Keratinocyte (primary cell): ENCODE measurements around the gene B4GALNT3. TPM values are rescaled to one million over a fixed set of nuclear protein-coding genes. Genes with fewer than 3 reads are reported as not detected.
"Not testable (repeated sequence)": the region's sequence is repeated elsewhere in the genome, so short reads cannot be mapped to it uniquely, and the experiment has no call there.

ENCODE experiments used
- DNase-seq: peaks from one replicate; pipeline ENCODE4 v3.0.0-alpha.2; 2011; ENCODE audit warnings: low read depth, missing footprints, low spot score
- FAIRE-seq: peaks from 2 replicates; lab custom pipeline; 2011; peaks lifted over from hg19 to GRCh38; lab: Jason Lieb, UNC
- H2AFZ ChIP-seq: 2 replicates; pipeline ENCODE4 v1.6.0; 2012; ENCODE audit warnings: low read length, control low read depth, inconsistent platforms; ENCODE audit not compliant: control insufficient read depth
- H3K27ac ChIP-seq: 2 replicates; pipeline ENCODE4 v1.5.1; 2011; ENCODE audit warnings: low read length; ENCODE audit not compliant: control insufficient read depth, insufficient read depth
- H3K27me3 ChIP-seq: 3 replicates; pipeline ENCODE4 v1.6.0; 2011; ENCODE audit warnings: low read length; ENCODE audit not compliant: control insufficient read depth, insufficient read depth; ENCODE audit errors: extremely low read depth
- H3K36me3 ChIP-seq, 2 experiments: 2 replicates in 1 of 2; 3 replicates in 1 of 2; pipeline ENCODE4 v1.5.1; 2011; ENCODE audit warnings: low read length in 2 of 2, mild to moderate bottlenecking in 1 of 2; ENCODE audit not compliant: control insufficient read depth in 2 of 2, insufficient read depth in 2 of 2; ENCODE audit errors: extremely low read depth in 1 of 2
- H3K4me1 ChIP-seq: 3 replicates; pipeline ENCODE4 v1.5.1; 2011; ENCODE audit warnings: low read length; ENCODE audit not compliant: control insufficient read depth, insufficient read depth; ENCODE audit errors: extremely low read depth
- H3K4me2 ChIP-seq: 3 replicates; pipeline ENCODE4 v1.6.0; 2011; ENCODE audit warnings: low read depth, low read length; ENCODE audit not compliant: control insufficient read depth, insufficient read depth; ENCODE audit errors: extremely low read depth
- H3K4me3 ChIP-seq, 3 experiments: fragments of 200-600 bp in 1 of 3; sonication (generic) in 1 of 3; 2 replicates in 2 of 3; 3 replicates in 1 of 3; pipeline ENCODE4 v1.5.1; 2011 to 2016; ENCODE audit warnings: low read length in 3 of 3, mild to moderate bottlenecking in 3 of 3, control low read depth in 2 of 3, inconsistent platforms in 1 of 3, low read depth in 1 of 3, mixed read lengths in 1 of 3, mixed run types in 1 of 3, moderate library complexity in 1 of 3; ENCODE audit not compliant: control insufficient read depth in 2 of 3, insufficient read depth in 2 of 3; ENCODE audit errors: extremely low read depth in 1 of 3
- H3K79me2 ChIP-seq: 2 replicates; pipeline ENCODE4 v1.6.0; 2012; ENCODE audit warnings: low read length; ENCODE audit not compliant: control insufficient read depth, insufficient read depth
- H3K9ac ChIP-seq: 3 replicates; pipeline ENCODE4 v1.6.0; 2011; ENCODE audit warnings: low read length; ENCODE audit not compliant: control insufficient read depth, insufficient read depth; ENCODE audit errors: extremely low read depth
- H3K9me1 ChIP-seq: 3 replicates; pipeline ENCODE4 v1.6.0; 2011; ENCODE audit warnings: low read length; ENCODE audit not compliant: control insufficient read depth, insufficient read depth; ENCODE audit errors: extremely low read depth
- H3K9me3 ChIP-seq: 2 replicates; pipeline ENCODE4 v1.5.1; 2012; ENCODE audit warnings: low read depth, low read length; ENCODE audit not compliant: control insufficient read depth
- H4K20me1 ChIP-seq: 3 replicates; pipeline ENCODE4 v1.6.0; 2011; ENCODE audit warnings: low read length; ENCODE audit not compliant: control insufficient read depth, insufficient read depth; ENCODE audit errors: extremely low read depth
- EZH2 ChIP-seq: IDR thresholded peaks from one replicate; pipeline ENCODE4 v1.6.1; 2012; ENCODE audit warnings: inconsistent platforms, mild to moderate bottlenecking, low read length, moderate library complexity
- dilution Hi-C: fragments of 300-500 bp; cut with MboI; formaldehyde crosslinking; loops from one replicate; pipeline ENCODE4 v1.7.0; 2020; ENCODE audit warnings: low sequenced_read_pairs; ENCODE audit not compliant: extremely low pct_ligation_motif_present
- polyA plus RNA-seq, 5 experiments: library from polyadenylated mRNA; depleted of rRNA in 3 of 5; stranded (reverse) in 3 of 5; stranded (forward) in 1 of 5; unstranded in 1 of 5; fragments of >200 nt; gene quantifications; 1 replicate in 1 of 5; 2 replicates in 3 of 5; 3 replicates in 1 of 5; pipeline versions ENCODE4 v1.2.1 to v1.2.3, GENCODE V29; 2011 to 2012; ENCODE audit warnings: missing spikeins in 2 of 5, low read depth in 1 of 5, low replicate concordance in 1 of 5
- TF ChIP-seq, protein P1 (sequence below), 3 experiments: IDR thresholded peaks in 1 of 3; conservative IDR thresholded peaks in 1 of 3; optimal IDR thresholded peaks in 1 of 3; 2 replicates in 2 of 3; 3 replicates in 1 of 3; pipeline versions ENCODE3 to v1.5.1; 2011; ENCODE audit warnings: low read length in 3 of 3, mild to moderate bottlenecking in 3 of 3, moderate library complexity in 2 of 3, control low read depth in 1 of 3, inconsistent platforms in 1 of 3; ENCODE audit not compliant: insufficient read depth in 2 of 3; ENCODE audit errors: extremely low read depth in 1 of 3

Gene B4GALNT3
- polyA plus RNA-seq, 1 donor (not counting 4 experiments of a cell fraction or from before 2014, with no cell fraction given) = 7.5 TPM

DNA sequence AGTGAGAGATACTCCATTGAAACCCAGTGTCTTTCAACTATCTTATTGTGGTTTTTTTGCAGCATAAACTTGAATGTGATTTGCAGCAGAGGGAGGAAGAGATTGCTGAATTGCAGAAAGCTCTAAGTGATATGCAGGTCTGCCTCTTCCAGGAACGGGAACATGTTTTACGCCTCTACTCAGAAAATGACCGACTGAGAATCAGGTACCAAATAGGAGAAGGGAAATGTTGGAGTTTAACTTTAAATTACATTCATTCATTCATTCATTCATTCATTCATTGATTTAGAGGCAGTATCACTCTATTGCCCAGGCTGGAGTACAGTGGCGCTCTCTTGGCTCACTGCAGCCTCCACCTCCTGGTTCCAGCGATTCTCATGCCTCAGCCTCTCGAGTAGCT lies 41.3 kb upstream of the B4GALNT3 start:
- Histone ChIP-seq H2AFZ (no peak overlapping the region), H3K27ac (no peak overlapping the region), H4K20me1 (no peaks in the 10 kb centered on the region), H3K4me2 (no peak overlapping the region), H3K79me2 (no peaks in the 10 kb centered on the region), H3K27me3 (no peaks in the 10 kb centered on the region), H3K4me3 (no peak overlapping the region), H3K36me3 (peaks cover 0 to 7% of the 10 kb centered on the region in 2 experiments), H3K4me1 (no peaks in the 10 kb centered on the region), H3K9me3 (no peaks in the 10 kb centered on the region), H3K9me1 (no peaks in the 10 kb centered on the region), H3K9ac (no peak overlapping the region)
- no peak for FAIRE-seq
- no peak for TF ChIP-seq EZH2
- TF ChIP-seq, protein P1, sequence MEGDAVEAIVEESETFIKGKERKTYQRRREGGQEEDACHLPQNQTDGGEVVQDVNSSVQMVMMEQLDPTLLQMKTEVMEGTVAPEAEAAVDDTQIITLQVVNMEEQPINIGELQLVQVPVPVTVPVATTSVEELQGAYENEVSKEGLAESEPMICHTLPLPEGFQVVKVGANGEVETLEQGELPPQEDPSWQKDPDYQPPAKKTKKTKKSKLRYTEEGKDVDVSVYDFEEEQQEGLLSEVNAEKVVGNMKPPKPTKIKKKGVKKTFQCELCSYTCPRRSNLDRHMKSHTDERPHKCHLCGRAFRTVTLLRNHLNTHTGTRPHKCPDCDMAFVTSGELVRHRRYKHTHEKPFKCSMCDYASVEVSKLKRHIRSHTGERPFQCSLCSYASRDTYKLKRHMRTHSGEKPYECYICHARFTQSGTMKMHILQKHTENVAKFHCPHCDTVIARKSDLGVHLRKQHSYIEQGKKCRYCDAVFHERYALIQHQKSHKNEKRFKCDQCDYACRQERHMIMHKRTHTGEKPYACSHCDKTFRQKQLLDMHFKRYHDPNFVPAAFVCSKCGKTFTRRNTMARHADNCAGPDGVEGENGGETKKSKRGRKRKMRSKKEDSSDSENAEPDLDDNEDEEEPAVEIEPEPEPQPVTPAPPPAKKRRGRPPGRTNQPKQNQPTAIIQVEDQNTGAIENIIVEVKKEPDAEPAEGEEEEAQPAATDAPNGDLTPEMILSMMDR (optimal IDR thresholded peaks at IDR 0.05 in 1 of 3, IDR thresholded peaks at IDR 0.05 in 1 of 3, conservative IDR thresholded peaks at IDR 0.05 in 1 of 3; ENCODE audit: extremely low read depth in 1 of 3, insufficient read depth in 2 of 3, low read length in 3 of 3) = no peak
- DNase-seq = no peak
- dilution Hi-C loops = no loop called here

- H3K79me2 ChIP-seq = no peaks in the 10 kb centered on the region
- H3K4me1 ChIP-seq = no peaks in the 10 kb centered on the region
- H3K9me3 ChIP-seq = no peaks in the 10 kb centered on the region
- no peaks in the 10 kb centered on the region for H4K20me1 ChIP-seq
- no peak overlapping the region for H2AFZ ChIP-seq
- peaks cover 0 to 5% of the 10 kb centered on the region in 2 experiments for H3K36me3 ChIP-seq
- no peak overlapping the region for H3K4me2 ChIP-seq
- no peak for TF ChIP-seq EZH2
- TF ChIP-seq, protein P1 (optimal IDR thresholded peaks at IDR 0.05 in 1 of 3, IDR thresholded peaks at IDR 0.05 in 1 of 3, conservative IDR thresholded peaks at IDR 0.05 in 1 of 3; ENCODE audit: extremely low read depth in 1 of 3, insufficient read depth in 2 of 3, low read length in 3 of 3) = no peak
- H3K9me1 ChIP-seq = no peaks in the 10 kb centered on the region
- FAIRE-seq = no peak
- H3K9ac ChIP-seq = no peak overlapping the region
- dilution Hi-C loops = no loop called here
- H3K4me3 ChIP-seq = no peak overlapping the region
- H3K27ac ChIP-seq = no peak overlapping the region
- no peak for DNase-seq
- no peaks in the 10 kb centered on the region for H3K27me3 ChIP-seq
These were observed 37.2 kb upstream of the B4GALNT3 start for GRCh38 chr12:422526-422925.

GRCh38 chr12:435737-436136 lies 24.0 kb upstream of the B4GALNT3 start:
- H3K27ac ChIP-seq, H2AFZ ChIP-seq, H3K4me2 ChIP-seq, H3K36me3 ChIP-seq, H3K9ac ChIP-seq, H3K27me3 ChIP-seq, H3K9me3 ChIP-seq, H3K79me2 ChIP-seq, dilution Hi-C loops, FAIRE-seq, H3K9me1 ChIP-seq, DNase-seq, H4K20me1 ChIP-seq, H3K4me3 ChIP-seq, H3K4me1 ChIP-seq: not testable (repeated sequence)
